GM21717 (cell line): ENCODE data around the gene RAB11FIP4.
"Not testable (repeated sequence)": the region's sequence is repeated elsewhere in the genome, so short reads cannot be mapped to it uniquely, and the experiment has no call there.

ENCODE experiments used
- ATAC-seq: cut with Tn5 transposase; IDR thresholded peaks from one replicate; pipeline ENCODE4 v1.9.1; 2021; ENCODE audit warnings: mild to moderate bottlenecking, moderate library complexity; ENCODE audit not compliant: unreplicated experiment

RAB11FIP4 gene

GRCh38 chr17:31391496-31391949 is at the start of gene RAB11FIP4:
RAB11FIP4 (plus strand) TSS chr17:31391675; CDS start chr17:31391853, 178 bp downstream.
- no peak for ATAC-seq

- not testable (repeated sequence) for ATAC-seq
Observed at GRCh38 chr17:31345191-31345747, 46.2 kb upstream of the RAB11FIP4 start.

- no peak for ATAC-seq
Observed at GRCh38 chr17:31349454-31349853, 42.0 kb upstream of the RAB11FIP4 start.

- ATAC-seq = no peak
Observed at GRCh38 chr17:31355935-31356334, 35.5 kb upstream of the RAB11FIP4 start.

GRCh38 chr17:31357091-31357490 is 34.4 kb upstream of the RAB11FIP4 start:
- no peak for ATAC-seq

- no peak for ATAC-seq
Observed at GRCh38 chr17:31357839-31358394, 33.6 kb upstream of the RAB11FIP4 start.

GRCh38 chr17:31364012-31364411 is 27.5 kb upstream of the RAB11FIP4 start:
- ATAC-seq = no peak

- no peak for ATAC-seq
Observed at GRCh38 chr17:31366088-31366487, 25.4 kb upstream of the RAB11FIP4 start.

GRCh38 chr17:31369266-31369665 is 22.2 kb upstream of the RAB11FIP4 start:
- no peak for ATAC-seq

GRCh38 chr17:31371511-31372097 is 19.9 kb upstream of the RAB11FIP4 start:
- no peak for ATAC-seq

- no peak for ATAC-seq
Observed at GRCh38 chr17:31373150-31374093, 18.1 kb upstream of the RAB11FIP4 start.

- no peak for ATAC-seq
Observed at GRCh38 chr17:31374094-31374447, 17.4 kb upstream of the RAB11FIP4 start.

- ATAC-seq = no peak
Observed at GRCh38 chr17:31374503-31374902, 17.0 kb upstream of the RAB11FIP4 start.

- no peak for ATAC-seq
Observed at GRCh38 chr17:31378638-31379037, 12.8 kb upstream of the RAB11FIP4 start.

GRCh38 chr17:31379597-31380205 is 11.8 kb upstream of the RAB11FIP4 start:
- no peak for ATAC-seq

GRCh38 chr17:31381165-31381668 is 10.3 kb upstream of the RAB11FIP4 start:
- ATAC-seq = no peak

- not testable (repeated sequence) for ATAC-seq
Observed at GRCh38 chr17:31382668-31383275, 8.7 kb upstream of the RAB11FIP4 start.

- not testable (repeated sequence) for ATAC-seq
Observed at GRCh38 chr17:31383488-31383887, 8.0 kb upstream of the RAB11FIP4 start.

GRCh38 chr17:31385428-31386285 is 5.8 kb upstream of the RAB11FIP4 start:
- no peak for ATAC-seq
